ENCODE data around the gene HOXD8. TPM values are rescaled to one million over a fixed set of nuclear protein-coding genes. Genes with fewer than 3 reads are reported as not detected.
A peak's percentile ranks its signal among the peaks of the same experiment; 100 is the strongest.

The HOXD8 gene
- total and polyA plus RNA-seq, 8 donors, result 0.32 to 2.9 (median 1.8) TPM

DNA sequence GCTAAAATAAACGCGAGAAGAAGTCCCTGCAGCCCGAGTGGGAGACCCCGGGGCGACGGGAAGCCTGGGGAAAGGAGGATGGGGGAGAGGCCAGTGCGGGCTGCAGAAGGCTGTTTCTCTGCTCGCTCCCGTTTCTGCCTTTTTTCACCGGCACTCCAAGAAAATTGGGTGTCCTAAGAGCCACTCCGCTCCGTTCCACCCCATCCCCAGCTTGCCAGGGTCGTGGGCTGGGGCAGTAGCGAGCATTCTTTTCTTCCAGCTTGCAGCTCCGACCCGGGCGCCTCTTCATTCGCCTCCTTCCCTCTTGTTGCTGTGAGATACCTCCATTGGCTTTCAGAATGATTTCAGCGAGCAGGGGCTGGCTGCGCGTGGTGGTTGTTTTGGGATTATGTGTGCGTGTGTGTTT lies 28.7 kb downstream of the HOXD8 start:
- no peaks in the 10 kb centered on the region for H3K9me3 ChIP-seq
- intact Hi-C loops (cut with DNase I), result no loop called here
- H3K27ac ChIP-seq, result no peak overlapping the region
- H3K27me3 ChIP-seq, result peaks cover 98 to 100% of the 10 kb centered on the region in 2 donors
- H3K36me3 ChIP-seq, result no peaks in the 10 kb centered on the region
- ATAC-seq, result no peak
- no peak for DNase-seq
- peaks cover 0 to 14% of the 10 kb centered on the region in 2 donors for H3K4me1 ChIP-seq
- H3K4me3 ChIP-seq, result no peak overlapping the region
- TF ChIP-seq CTCF (IDR thresholded peaks at IDR 0.05), result no peak

GRCh38 chr2:176158855-176159662 lies 29.6 kb downstream of the HOXD8 start:
- peaks cover 98 to 100% of the 10 kb centered on the region in 2 donors for H3K27me3 ChIP-seq

DNA sequence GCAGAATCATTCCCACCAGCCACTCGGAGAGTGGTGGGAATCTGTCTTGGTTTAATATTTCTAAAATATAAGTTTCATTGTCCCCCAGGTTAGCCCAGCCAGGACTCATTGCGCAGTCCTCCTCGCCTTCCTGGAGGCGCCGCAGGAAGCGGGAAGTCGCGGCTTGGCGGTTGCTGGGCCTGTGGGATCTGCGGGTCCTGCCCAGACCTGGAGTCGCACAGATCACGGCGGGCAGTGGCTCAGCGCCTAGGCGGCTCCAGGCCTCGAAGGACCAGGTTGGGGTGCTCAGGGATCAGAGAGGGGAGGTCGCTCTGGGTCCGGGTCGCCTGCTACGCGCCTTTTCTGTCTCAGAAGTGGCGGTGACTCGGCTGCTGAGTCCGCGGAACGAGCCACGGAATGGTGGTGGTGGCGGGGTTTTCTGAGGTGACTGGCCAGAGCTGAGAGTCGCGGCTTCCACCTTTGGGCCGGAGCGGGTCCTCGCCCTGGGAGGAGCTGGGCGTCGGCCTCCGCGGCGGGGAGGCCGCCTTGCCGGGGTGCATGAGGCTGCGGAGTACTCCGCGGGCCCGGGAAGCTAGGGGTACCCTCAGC lies 30.3 kb downstream of the HOXD8 start:
- intact Hi-C loops (cut with DNase I), result no loop called here
- H3K27ac ChIP-seq, result no peak overlapping the region
- ATAC-seq (peak; percentile 33), DNase-seq (no peak)
- no peaks in the 10 kb centered on the region for H3K36me3 ChIP-seq
- peaks cover 0 to 14% of the 10 kb centered on the region in 2 donors for H3K4me1 ChIP-seq
- H3K27me3 ChIP-seq, result peaks cover 100% of the 10 kb centered on the region in 2 donors
- no peaks in the 10 kb centered on the region for H3K9me3 ChIP-seq
- TF ChIP-seq CTCF (IDR thresholded peaks at IDR 0.05), result no peak
- no peak overlapping the region for H3K4me3 ChIP-seq

More at GRCh38 chr2:176158855-176159662, 29.6 kb downstream of the HOXD8 start:
- ATAC-seq (no peak), DNase-seq (no peak)
- no peak for TF ChIP-seq CTCF (IDR thresholded peaks at IDR 0.05)
- intact Hi-C loops (cut with DNase I), result no loop called here
- no peaks in the 10 kb centered on the region for H3K36me3 ChIP-seq
- no peak overlapping the region for H3K27ac ChIP-seq
- H3K4me1 ChIP-seq, result peaks cover 0 to 14% of the 10 kb centered on the region in 2 donors
- H3K9me3 ChIP-seq, result no peaks in the 10 kb centered on the region
- no peak overlapping the region for H3K4me3 ChIP-seq

- TF ChIP-seq CTCF (IDR thresholded peaks at IDR 0.05), result no peak
- ATAC-seq, result no peak
- H3K27me3 ChIP-seq, result peaks cover 100% of the 10 kb centered on the region in 2 donors
- no peaks in the 10 kb centered on the region for H3K9me3 ChIP-seq
- DNase-seq, result no peak
- H3K27ac ChIP-seq, result no peak overlapping the region
- H3K4me3 ChIP-seq, result no peak overlapping the region
- no peaks in the 10 kb centered on the region for H3K36me3 ChIP-seq
- intact Hi-C loops (cut with DNase I), result no loop called here
- H3K4me1 ChIP-seq, result peaks cover 0 to 14% of the 10 kb centered on the region in 2 donors
Measured at GRCh38 chr2:176160251-176160985, 30.9 kb downstream of the HOXD8 start.

All from left lung (tissue), 10 donors.